Stomach (tissue), 9 donors: ENCODE data around the gene OGFOD2. TPM values are rescaled to one million over a fixed set of nuclear protein-coding genes. Genes with fewer than 3 reads are reported as not detected.

ENCODE experiments used
- DNase-seq, 2 donors: peaks; one replicate each; pipeline versions ENCODE4 v3.0.0 to v3.0.0-alpha.2; 2013 to 2019
- H3K27ac ChIP-seq, 5 donors: fragments of 200-600 bp in 4 of 5; sonication (generic) in 4 of 5; one replicate each; pipeline ENCODE4 v1.5.1; 2013 to 2019; ENCODE audit warnings: mild to moderate bottlenecking in 1 of 5, moderate library complexity in 1 of 5
- H3K27me3 ChIP-seq, 3 donors: fragments of 200-600 bp; sonication (generic); one replicate each; pipeline ENCODE4 v1.5.1; 2017 to 2019; ENCODE audit warnings: mixed run types in 1 of 3
- H3K36me3 ChIP-seq, 4 donors: fragments of 200-600 bp; sonication (generic); 1 replicate in 3 of 4; 2 replicates in 1 of 4; pipeline ENCODE4 v1.5.1; 2016 to 2019
- H3K4me1 ChIP-seq, 4 donors: fragments of 200-600 bp; sonication (generic); one replicate each; pipeline ENCODE4 v1.5.1; 2016 to 2019
- H3K4me3 ChIP-seq, 4 donors: fragments of 200-600 bp; sonication (generic) in 3 of 4; one replicate each; pipeline ENCODE4 v1.5.1; 2016 to 2019; ENCODE audit warnings: mild to moderate bottlenecking in 1 of 4
- H3K9me3 ChIP-seq, 4 donors: fragments of 200-600 bp; sonication (generic); one replicate each; pipeline ENCODE4 v1.5.1; 2016 to 2019
- CTCF ChIP-seq, 7 experiments: fragments of 450-650 bp in 4 of 7; fragments of 200-600 bp in 3 of 7; sonication (generic) in 3 of 7; IDR thresholded peaks; one replicate each; pipeline ENCODE4 v1.5.1; 2016 to 2019; ENCODE audit warnings: antibody characterized with exemption in 7 of 7, control low read depth in 2 of 7, mild to moderate bottlenecking in 1 of 7
- EP300 ChIP-seq: sonication (generic); formaldehyde crosslinking; IDR thresholded peaks from one replicate; pipeline ENCODE4 v1.6.1; 2017; ENCODE audit warnings: antibody characterized with exemption
- POLR2A ChIP-seq, 4 donors: fragments of 450-650 bp; IDR thresholded peaks; one replicate each; pipeline ENCODE4 v1.6.1; 2016; ENCODE audit warnings: antibody characterized with exemption in 4 of 4, control low read depth in 2 of 4, mild to moderate bottlenecking in 1 of 4, moderate library complexity in 1 of 4
- POLR2AphosphoS5 ChIP-seq, 3 donors: sonication (generic); formaldehyde crosslinking; IDR thresholded peaks; one replicate each; pipeline ENCODE4 v1.6.1; 2016; ENCODE audit warnings: antibody characterized with exemption in 3 of 3
- whole genome bisulfite sequencing, 5 donors: extraction: QIAGEN DNeasy Blood & Tissue Kit in 3 of 5; methylation state at CpG; one replicate each; pipeline versions ENCODE4 v1.1.5 to v1.1.7; 2013 to 2018; 5-methylcytosine and 5-hydroxymethylcytosine counted together
- intact Hi-C: fragments of 100-400 bp; cut with DNase I; formaldehyde crosslinking; loops from one replicate; pipeline ENCODE4 v1.15.1; 2023; ENCODE audit warnings: low total_unique reads
- polyA plus RNA-seq, 3 donors: library from polyadenylated mRNA; stranded (reverse); fragments of 200-250 nt; gene quantifications; one replicate each; pipeline ENCODE4 v1.2.3, GENCODE V29; 2013
- total RNA-seq, 5 donors: library from RNA; depleted of rRNA; stranded (reverse); fragments of >200 nt; gene quantifications; one replicate each; pipeline versions ENCODE4 v1.1.0 to v1.2.3, GENCODE V29; 2014 to 2016
- donor health status: healthy with polysubstance abuse.
- donor health status: Bipolar disorder and iron deficiency.
- donor health status: healthy.

The OGFOD2 gene
- total and polyA plus RNA-seq, 8 donors, result 1.7 to 29.2 (median 13.7) TPM

- intact Hi-C loops, result no loop called here
- Histone ChIP-seq H3K4me3 (no peak overlapping the region), H3K27ac (no peak overlapping the region), H3K4me1 (peaks cover 0 to 6% (median 0%) of the 10 kb centered on the region in 4 donors), H3K27me3 (no peaks in the 10 kb centered on the region), H3K36me3 (peaks cover 0 to 13% (median 10%) of the 10 kb centered on the region in 4 donors), H3K9me3 (no peaks in the 10 kb centered on the region)
- TF ChIP-seq EP300 (no peak), CTCF (IDR thresholded peaks at IDR 0.05) (no peak), POLR2AphosphoS5 (IDR thresholded peaks at IDR 0.05) (no peak), POLR2A (IDR thresholded peaks at IDR 0.05) (no peak)
- DNase-seq, result no peak
- WGBS, 5 donors, result 89 to 100% (median 94%) methylated on average over 1 of the region's 1 CpG
Observed at GRCh38 chr12:123017753-123018152, 42.7 kb downstream of the OGFOD2 start.

- DNase-seq, result no peak
Observed at GRCh38 chr12:123019841-123020138, 44.7 kb downstream of the OGFOD2 start.

GRCh38 chr12:123021688-123022604 lies 46.9 kb downstream of the OGFOD2 start:
- no peaks in the 10 kb centered on the region for H3K9me3 ChIP-seq
- H3K4me3 ChIP-seq, result no peak overlapping the region
- intact Hi-C loops, result no loop called here
- H3K27me3 ChIP-seq, result no peaks in the 10 kb centered on the region
- H3K36me3 ChIP-seq, result peaks cover 0 to 8% (median 5%) of the 10 kb centered on the region in 4 donors
- DNase-seq, result no peak
- no peak for TF ChIP-seq POLR2A (IDR thresholded peaks at IDR 0.05)
- TF ChIP-seq POLR2AphosphoS5 (IDR thresholded peaks at IDR 0.05), result no peak
- TF ChIP-seq CTCF (IDR thresholded peaks at IDR 0.05), result no peak
- no peak for TF ChIP-seq EP300
- WGBS, 5 donors, result 89 to 93% (median 90%) methylated on average over 17 to 18 of the region's 18 CpGs
- no peak overlapping the region for H3K27ac ChIP-seq
- peaks cover 0 to 6% (median 0%) of the 10 kb centered on the region in 4 donors for H3K4me1 ChIP-seq

More at GRCh38 chr12:123019841-123020138, 44.7 kb downstream of the OGFOD2 start:
- TF ChIP-seq CTCF (IDR thresholded peaks at IDR 0.05) (no peak), EP300 (no peak), POLR2AphosphoS5 (IDR thresholded peaks at IDR 0.05) (no peak)
- WGBS, 5 donors, result 84 to 100% (median 84%) methylated on average over 2 of the region's 2 CpGs
- Histone ChIP-seq H3K27me3 (no peaks in the 10 kb centered on the region), H3K36me3 (no peaks in the 10 kb centered on the region), H3K9me3 (no peaks in the 10 kb centered on the region), H3K4me3 (no peak overlapping the region), H3K27ac (peak overlapping the region in 2 of 5 donors; percentile 52 to 57), H3K4me1 (peaks cover 0 to 6% (median 0%) of the 10 kb centered on the region in 4 donors)
- intact Hi-C loops, result no loop called here

GRCh38 chr12:123022846-123023245 lies 47.8 kb downstream of the OGFOD2 start:
- intact Hi-C loops, result no loop called here
- DNase-seq, result no peak
- Histone ChIP-seq H3K36me3 (peaks cover 0 to 17% (median 13%) of the 10 kb centered on the region in 4 donors), H3K27me3 (no peaks in the 10 kb centered on the region), H3K4me3 (no peak overlapping the region), H3K27ac (no peak overlapping the region), H3K4me1 (peaks cover 0 to 6% (median 0%) of the 10 kb centered on the region in 4 donors), H3K9me3 (no peaks in the 10 kb centered on the region)
- TF ChIP-seq POLR2A (IDR thresholded peaks at IDR 0.05), result no peak
- no peak for TF ChIP-seq POLR2AphosphoS5 (IDR thresholded peaks at IDR 0.05)
- no peak for TF ChIP-seq EP300
- no peak for TF ChIP-seq CTCF (IDR thresholded peaks at IDR 0.05)
- 86 to 96% (median 93%) methylated on average over 2 to 5 of the region's 5 CpGs for WGBS, 5 donors
